GM12878 (cell line): ENCODE results near the gene SBF2.

ENCODE experiments used
- BHLHE40 ChIP-seq, 2 experiments: fragments of 450-650 bp in 1 of 2; IDR thresholded peaks; 2 replicates each; pipeline ENCODE4 v1.6.1; 2011 to 2017; ENCODE audit warnings: low read depth in 2 of 2, borderline replicate concordance in 1 of 2, improper control_type of control experiment in 1 of 2, low read length in 1 of 2, mild to moderate bottlenecking in 1 of 2
- EZH2 ChIP-seq: IDR thresholded peaks from 2 replicates; pipeline ENCODE4 v1.6.1; 2012; ENCODE audit warnings: low read depth, mild to moderate bottlenecking, control low read depth, inconsistent platforms, low read length, borderline replicate concordance; ENCODE audit not compliant: control insufficient read depth
- FOXM1 ChIP-seq: IDR thresholded peaks from 2 replicates; pipeline ENCODE4 v1.6.1; 2012; ENCODE audit warnings: low read depth, mild to moderate bottlenecking, inconsistent platforms, low read length, moderate library complexity
- POLR2A ChIP-seq: IDR thresholded peaks from 2 replicates; pipeline ENCODE4 v1.6.1; 2011; ENCODE audit warnings: low read depth, mild to moderate bottlenecking, low read length
- POLR2AphosphoS5 ChIP-seq: IDR thresholded peaks from 2 replicates; pipeline ENCODE4 v1.6.1; 2011; ENCODE audit warnings: mild to moderate bottlenecking, low read length, inconsistent platforms
- ZNF384 ChIP-seq: IDR thresholded peaks from 2 replicates; pipeline ENCODE4 v1.6.1; 2012; ENCODE audit warnings: low read depth, mild to moderate bottlenecking, low read length, improper control_type of control experiment, borderline replicate concordance
- TF ChIP-seq, protein P1 (sequence below): fragments of 450-650 bp; formaldehyde crosslinking; IDR thresholded peaks from 2 replicates; pipeline ENCODE4 v1.4.0; 2022; ENCODE audit warnings: mild to moderate bottlenecking, moderate library complexity

DNA sequence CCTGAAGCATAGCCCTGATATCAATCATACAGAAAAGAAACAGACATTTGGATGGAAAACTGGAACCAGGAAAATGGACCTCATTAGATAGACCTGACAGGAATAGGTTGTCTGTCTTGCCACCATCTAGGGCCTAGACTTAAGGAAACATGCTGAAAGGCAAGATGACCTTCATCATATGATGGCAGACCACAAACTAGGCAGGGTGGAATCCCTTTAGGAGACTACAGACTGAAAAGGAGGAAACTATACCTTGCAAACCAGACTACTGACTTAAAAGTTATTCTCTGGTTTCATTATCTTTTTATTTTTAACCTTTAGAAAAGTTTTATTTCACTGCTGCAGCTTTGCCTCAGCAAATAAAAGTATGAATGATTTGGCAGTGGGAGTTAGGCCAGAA is 20.3 kb downstream of the SBF2 start:
- no peak for TF ChIP-seq EZH2
- TF ChIP-seq, protein P1, sequence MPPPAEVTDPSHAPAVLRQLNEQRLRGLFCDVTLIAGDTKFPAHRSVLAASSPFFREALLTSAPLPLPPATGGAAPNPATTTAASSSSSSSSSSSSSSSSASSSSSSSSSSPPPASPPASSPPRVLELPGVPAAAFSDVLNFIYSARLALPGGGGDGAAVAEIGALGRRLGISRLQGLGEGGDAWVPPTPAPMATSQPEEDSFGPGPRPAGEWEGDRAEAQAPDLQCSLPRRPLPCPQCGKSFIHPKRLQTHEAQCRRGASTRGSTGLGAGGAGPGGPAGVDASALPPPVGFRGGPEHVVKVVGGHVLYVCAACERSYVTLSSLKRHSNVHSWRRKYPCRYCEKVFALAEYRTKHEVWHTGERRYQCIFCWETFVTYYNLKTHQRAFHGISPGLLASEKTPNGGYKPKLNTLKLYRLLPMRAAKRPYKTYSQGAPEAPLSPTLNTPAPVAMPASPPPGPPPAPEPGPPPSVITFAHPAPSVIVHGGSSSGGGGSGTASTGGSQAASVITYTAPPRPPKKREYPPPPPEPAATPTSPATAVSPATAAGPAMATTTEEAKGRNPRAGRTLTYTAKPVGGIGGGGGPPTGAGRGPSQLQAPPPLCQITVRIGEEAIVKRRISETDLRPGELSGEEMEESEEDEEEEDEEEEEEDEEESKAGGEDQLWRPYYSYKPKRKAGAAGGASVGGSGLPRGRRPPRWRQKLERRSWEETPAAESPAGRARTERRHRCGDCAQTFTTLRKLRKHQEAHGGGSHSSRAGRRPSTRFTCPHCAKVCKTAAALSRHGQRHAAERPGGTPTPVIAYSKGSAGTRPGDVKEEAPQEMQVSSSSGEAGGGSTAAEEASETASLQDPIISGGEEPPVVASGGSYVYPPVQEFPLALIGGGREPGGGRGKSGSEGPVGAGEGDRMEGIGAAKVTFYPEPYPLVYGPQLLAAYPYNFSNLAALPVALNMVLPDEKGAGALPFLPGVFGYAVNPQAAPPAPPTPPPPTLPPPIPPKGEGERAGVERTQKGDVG: no peak
- no peak for TF ChIP-seq FOXM1
- no peak for TF ChIP-seq POLR2AphosphoS5
- no peak for TF ChIP-seq POLR2A
- TF ChIP-seq BHLHE40 (IDR thresholded peaks at IDR 0.05; ENCODE audit: borderline replicate concordance in 1 of 2, low read depth in 2 of 2, low read length in 1 of 2): no peak
- no peak for TF ChIP-seq ZNF384
